Astrocyte (in vitro differentiated cells and primary cell): ENCODE measurements around the gene FOXC2.

Experiments
- CTCF ChIP-seq: IDR thresholded peaks from 2 replicates; pipeline ENCODE4 v1.5.1; 2011; ENCODE audit warnings: low read depth, mild to moderate bottlenecking, inconsistent platforms, low read length, moderate library complexity; ENCODE audit not compliant: insufficient read depth
- EZH2 ChIP-seq: IDR thresholded peaks from 2 replicates; pipeline ENCODE4 v1.6.1; 2012; ENCODE audit warnings: mild to moderate bottlenecking, low read length, inconsistent platforms; ENCODE audit not compliant: insufficient read depth

- TF ChIP-seq EZH2 (no peak), CTCF (no peak)
Observed at GRCh38 chr16:86546638-86547013, 20.0 kb upstream of the FOXC2 start.
